Measurements from ENCODE around the gene PLEKHA7.

DNA sequence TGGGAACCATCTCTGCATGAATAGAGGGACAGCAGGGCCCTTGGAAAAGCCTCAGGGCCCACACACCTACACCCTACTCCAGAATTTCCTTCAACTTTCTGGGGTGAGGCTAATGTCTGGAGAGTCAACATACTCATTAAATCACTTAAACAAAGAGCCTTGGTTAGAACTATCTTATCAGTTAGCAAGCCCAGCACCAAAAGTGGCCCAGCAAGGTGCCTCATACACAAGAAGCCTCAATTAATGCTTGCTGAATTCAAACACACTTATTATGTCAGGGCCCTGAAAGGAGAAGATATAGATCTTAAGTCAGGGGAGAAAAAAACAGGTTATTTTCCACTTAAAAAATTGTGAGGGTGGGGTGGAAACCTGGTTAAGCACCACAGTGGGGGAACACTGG is 214.3 kb downstream of the PLEKHA7 start:
- TF ChIP-seq PAX5 (IDR thresholded peaks at IDR 0.05; ENCODE audit: insufficient read depth, low read length, severe bottlenecking) (no peak), POLR2A (IDR thresholded peaks at IDR 0.05; ENCODE audit: low read depth, low read length) (no peak), POLR2AphosphoS5 (IDR thresholded peaks at IDR 0.05; ENCODE audit: low read depth, low read length) (no peak), TAF1 (IDR thresholded peaks at IDR 0.05; ENCODE audit: low read depth, low read length) (no peak)

Measured in GM12891 (cell line).